GM13977 (cell line): ENCODE measurements around the gene TRAF3.

ENCODE experiments used
- DNase-seq: peaks from one replicate; pipeline ENCODE4 v3.0.0; 2012; ENCODE audit warnings: low spot score
- in situ Hi-C: fragments of 300-500 bp; cut with MboI; formaldehyde crosslinking; loops from one replicate; pipeline ENCODE4 v1.12.0; 2022; ENCODE audit warnings: low sequenced_read_pairs, low pct_unique_long_range_greater_than_20kb, mixed read lengths, inconsistent platforms; ENCODE audit not compliant: unreplicated experiment
- TF ChIP-seq, protein P1 (sequence below): IDR thresholded peaks from 2 replicates; pipeline ENCODE4 v1.5.1; 2012; ENCODE audit warnings: mild to moderate bottlenecking, control low read depth; ENCODE audit not compliant: insufficient read depth; ENCODE audit errors: extremely low read depth, missing control alignments

Gene TRAF3

DNA sequence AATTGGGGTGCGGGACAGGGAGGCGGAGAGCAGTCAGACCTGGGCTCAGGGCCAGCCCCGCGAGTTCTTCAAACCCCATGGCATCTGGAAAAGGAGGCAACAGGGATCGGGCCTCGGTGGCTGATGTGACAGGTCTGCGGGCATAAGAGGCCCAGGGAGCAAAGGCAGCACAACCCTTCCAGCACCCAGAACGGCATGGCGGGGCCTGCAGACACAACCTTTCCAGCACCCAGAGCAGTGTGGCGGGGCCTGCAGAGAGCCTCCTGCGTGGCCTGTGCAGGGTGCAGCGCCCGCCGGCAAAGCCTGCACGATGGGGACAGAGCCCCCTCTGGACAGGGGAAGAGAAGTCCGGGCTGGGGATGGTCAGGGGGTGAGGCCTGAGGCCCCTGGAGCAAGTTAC, 26.2 kb upstream of the TRAF3 start:
- TF ChIP-seq, protein P1, sequence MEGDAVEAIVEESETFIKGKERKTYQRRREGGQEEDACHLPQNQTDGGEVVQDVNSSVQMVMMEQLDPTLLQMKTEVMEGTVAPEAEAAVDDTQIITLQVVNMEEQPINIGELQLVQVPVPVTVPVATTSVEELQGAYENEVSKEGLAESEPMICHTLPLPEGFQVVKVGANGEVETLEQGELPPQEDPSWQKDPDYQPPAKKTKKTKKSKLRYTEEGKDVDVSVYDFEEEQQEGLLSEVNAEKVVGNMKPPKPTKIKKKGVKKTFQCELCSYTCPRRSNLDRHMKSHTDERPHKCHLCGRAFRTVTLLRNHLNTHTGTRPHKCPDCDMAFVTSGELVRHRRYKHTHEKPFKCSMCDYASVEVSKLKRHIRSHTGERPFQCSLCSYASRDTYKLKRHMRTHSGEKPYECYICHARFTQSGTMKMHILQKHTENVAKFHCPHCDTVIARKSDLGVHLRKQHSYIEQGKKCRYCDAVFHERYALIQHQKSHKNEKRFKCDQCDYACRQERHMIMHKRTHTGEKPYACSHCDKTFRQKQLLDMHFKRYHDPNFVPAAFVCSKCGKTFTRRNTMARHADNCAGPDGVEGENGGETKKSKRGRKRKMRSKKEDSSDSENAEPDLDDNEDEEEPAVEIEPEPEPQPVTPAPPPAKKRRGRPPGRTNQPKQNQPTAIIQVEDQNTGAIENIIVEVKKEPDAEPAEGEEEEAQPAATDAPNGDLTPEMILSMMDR = no peak
- DNase-seq = no peak
- in situ Hi-C loops = no loop called here

DNA sequence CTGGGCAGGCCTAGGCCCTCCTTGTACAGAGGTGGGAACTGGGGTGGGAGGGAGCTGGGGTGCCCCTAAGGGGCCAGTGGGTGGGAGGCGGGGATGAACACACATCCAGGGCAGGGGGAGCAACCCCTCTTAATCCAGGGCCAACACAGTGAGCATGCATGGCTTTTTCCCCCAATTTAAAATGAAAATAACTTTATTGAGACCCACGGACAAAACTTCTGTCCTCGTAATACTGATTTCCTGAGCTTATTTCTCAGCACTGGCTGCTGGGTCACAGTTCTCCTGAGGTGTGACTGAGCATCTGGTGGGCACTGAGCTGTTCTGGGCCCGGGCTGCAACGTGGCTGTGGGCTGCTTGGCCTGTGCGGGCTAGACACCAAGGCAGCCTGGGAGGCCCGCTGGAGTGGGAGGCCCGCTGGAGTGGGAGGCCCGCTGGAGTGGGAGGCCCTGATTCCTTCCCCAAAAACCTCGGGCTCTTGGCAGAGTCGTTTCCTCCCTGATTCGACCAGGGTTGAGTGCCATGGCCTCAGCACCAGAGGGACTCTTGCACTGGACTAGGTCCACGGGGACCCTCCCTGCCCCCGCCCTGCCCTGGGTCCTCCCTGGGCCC, 24.9 kb upstream of the TRAF3 start:
- no peak for DNase-seq
- TF ChIP-seq, protein P1 = no peak
- in situ Hi-C loops = no loop called here

DNA sequence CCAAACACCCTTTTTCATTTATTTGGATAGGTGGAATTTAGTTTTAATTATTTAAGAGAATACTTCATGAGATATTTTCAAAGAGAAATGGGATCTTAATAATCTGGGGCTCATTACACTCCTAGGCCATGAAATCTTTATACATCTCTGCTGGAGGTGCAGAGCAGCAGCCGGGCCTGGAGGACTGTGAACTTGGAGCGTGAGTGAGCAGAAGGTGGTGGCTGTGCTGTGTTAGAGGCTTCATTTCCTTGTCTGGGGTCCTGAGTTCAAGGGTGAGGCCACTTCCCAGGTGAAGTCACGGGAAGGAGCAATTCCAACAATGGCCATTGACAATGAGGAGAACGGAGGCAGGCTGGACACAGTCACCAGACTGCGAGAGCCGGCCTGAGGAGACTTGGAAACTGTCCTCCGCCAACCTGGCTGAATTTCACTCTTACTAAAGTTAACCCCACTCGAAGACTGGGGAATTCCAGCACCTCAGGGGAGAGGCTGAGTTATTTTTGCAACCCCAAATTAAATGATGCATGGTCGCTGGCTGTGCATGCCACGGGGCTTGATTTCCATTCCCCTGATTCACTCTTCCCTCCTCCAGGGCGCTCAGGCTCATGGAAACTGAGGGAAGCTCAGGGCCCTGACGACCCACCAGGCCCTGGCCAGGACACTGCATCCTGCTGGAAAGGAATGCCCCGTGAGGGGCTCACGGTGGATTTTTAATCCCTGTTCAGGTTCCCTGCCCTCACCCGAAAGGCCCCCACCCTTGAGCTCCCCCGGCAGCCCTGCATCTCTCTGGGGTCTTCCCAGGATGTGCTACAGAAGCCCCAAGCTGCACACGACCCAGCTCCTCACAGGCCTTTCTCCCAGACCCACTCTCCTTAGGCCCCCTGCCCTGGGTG, 22.6 kb upstream of the TRAF3 start:
- TF ChIP-seq, protein P1 = no peak
- peak; percentile 81 for DNase-seq
- in situ Hi-C loops = no loop called here

DNA sequence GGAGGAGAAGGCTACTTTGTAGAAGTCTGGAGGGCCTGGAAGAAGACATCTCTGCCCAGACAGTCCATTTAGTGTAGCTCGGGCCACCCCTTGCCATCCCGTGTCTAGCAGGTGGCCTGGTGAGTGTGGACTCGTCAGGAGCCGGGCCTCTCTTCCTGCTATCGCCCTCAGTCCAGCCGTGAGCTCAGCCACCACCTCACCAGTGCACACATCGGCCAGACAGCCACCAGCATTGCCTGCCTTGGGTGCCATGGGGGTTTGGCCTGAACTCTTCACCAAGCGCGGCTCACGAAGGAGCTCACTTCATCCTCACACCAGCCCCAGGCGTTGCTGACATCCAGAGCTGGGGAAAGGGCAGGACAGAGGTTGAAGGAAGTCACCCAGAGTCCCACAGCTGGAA, 19.6 kb upstream of the TRAF3 start:
- TF ChIP-seq, protein P1 = no peak
- no peak for DNase-seq
- in situ Hi-C loops = no loop called here

DNA sequence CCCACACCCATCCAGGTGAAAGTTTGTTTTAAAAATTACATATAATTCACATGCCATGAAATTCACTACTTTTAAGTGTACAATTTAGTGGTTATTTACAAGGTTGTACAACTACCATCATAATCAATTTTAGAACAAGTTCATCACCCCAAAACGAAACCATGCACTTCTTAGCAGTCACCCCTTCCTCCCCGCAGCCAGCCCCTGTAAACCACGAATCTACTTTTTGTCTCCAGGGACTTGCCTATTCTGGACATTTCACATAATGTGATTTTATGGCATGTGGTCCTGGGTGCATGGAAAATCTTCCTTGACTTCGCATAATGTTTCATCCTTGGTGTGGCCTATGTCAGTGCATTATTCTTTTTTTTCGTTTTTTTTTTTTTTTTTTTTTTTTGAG, 19.2 kb upstream of the TRAF3 start:
- in situ Hi-C loops = no loop called here
- TF ChIP-seq, protein P1 = no peak
- DNase-seq = peak; percentile 52

DNA sequence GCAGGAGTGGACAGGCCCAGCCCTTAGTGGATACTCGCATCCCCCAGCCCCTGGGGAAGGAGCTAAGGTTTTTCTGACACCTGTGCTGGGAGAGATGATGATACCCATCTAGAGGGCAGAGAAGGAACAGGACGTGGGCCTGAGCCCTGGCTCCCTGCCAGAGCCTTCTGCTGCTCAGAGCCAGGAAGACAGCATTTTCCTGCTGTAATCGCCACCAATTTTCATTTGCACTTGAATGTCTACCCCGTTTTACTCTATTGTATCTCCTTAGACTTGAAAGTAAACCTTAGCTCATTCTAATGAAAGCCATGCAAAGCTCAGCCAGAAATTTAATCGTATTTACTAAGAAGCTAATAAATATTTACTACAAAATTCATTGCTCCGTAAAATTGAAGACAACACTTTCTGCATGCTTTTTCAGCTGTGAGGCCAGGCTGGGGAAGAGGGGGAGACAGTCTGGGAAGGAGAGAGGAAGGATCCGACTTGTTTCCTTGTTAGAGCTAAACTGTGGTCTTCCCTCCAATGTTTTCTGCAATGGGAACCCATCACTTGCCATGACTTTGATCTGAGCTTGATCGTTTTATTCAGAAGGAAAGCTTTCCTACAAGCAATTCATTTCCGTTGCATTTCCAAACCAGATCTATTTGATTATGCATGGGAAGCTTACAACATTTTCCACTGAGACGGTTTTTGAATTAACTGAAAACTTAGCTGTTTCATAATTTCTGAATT, 17.6 kb upstream of the TRAF3 start:
- DNase-seq = no peak
- TF ChIP-seq, protein P1 = no peak
- in situ Hi-C loops = no loop called here
